Smooth muscle cell (in vitro differentiated cells): ENCODE data around the gene CDR2. TPM values are rescaled to one million over a fixed set of nuclear protein-coding genes. Genes with fewer than 3 reads are reported as not detected.

Source experiments
- DNase-seq: peaks from one replicate; lab custom pipeline; 2025; ENCODE audit not compliant: unreplicated experiment; lab: John Stamatoyannopoulos, UW
- H2AFZ ChIP-seq: fragments of 200-600 bp; sonication (generic); 2 replicates; pipeline ENCODE4 v1.6.0; 2016; ENCODE audit warnings: antibody characterized with exemption, low read depth, mild to moderate bottlenecking
- H3F3A ChIP-seq: fragments of 200-600 bp; sonication (generic); 2 replicates; pipeline ENCODE4 v1.6.0; 2017; ENCODE audit warnings: antibody characterized with exemption, low read depth
- H3K27ac ChIP-seq: fragments of 200-600 bp; sonication (generic); 2 replicates; pipeline ENCODE4 v1.5.1; 2016; ENCODE audit warnings: low read depth, mild to moderate bottlenecking
- H3K27me3 ChIP-seq: fragments of 200-600 bp; sonication (generic); 2 replicates; pipeline ENCODE4 v1.6.1; 2016; ENCODE audit warnings: low read depth, mild to moderate bottlenecking
- H3K36me3 ChIP-seq: fragments of 200-600 bp; sonication (generic); 2 replicates; pipeline ENCODE4 v1.5.1; 2016; ENCODE audit warnings: low read depth
- H3K4me1 ChIP-seq: fragments of 200-600 bp; sonication (generic); 2 replicates; pipeline ENCODE4 v1.5.1; 2016; ENCODE audit warnings: low read depth
- H3K4me2 ChIP-seq: fragments of 200-600 bp; sonication (generic); 2 replicates; pipeline ENCODE4 v1.6.0; 2016; ENCODE audit warnings: mild to moderate bottlenecking
- H3K4me3 ChIP-seq: fragments of 200-600 bp; sonication (generic); 2 replicates; pipeline ENCODE4 v1.5.1; 2016; ENCODE audit warnings: mild to moderate bottlenecking
- H3K79me2 ChIP-seq: fragments of 200-600 bp; sonication (generic); 2 replicates; pipeline ENCODE4 v1.6.0; 2016; ENCODE audit warnings: low read depth, mild to moderate bottlenecking
- H3K9ac ChIP-seq: fragments of 200-600 bp; sonication (generic); 2 replicates; pipeline ENCODE4 v1.6.0; 2016; ENCODE audit warnings: low read depth
- H3K9me3 ChIP-seq: fragments of 200-600 bp; sonication (generic); replicated peaks from 2 replicates; pipeline ENCODE4 v1.5.1; 2016; ENCODE audit warnings: low read depth
- H4K20me1 ChIP-seq: fragments of 200-600 bp; sonication (generic); 2 replicates; pipeline ENCODE4 v1.6.0; 2016; ENCODE audit warnings: low read depth
- CTCF ChIP-seq: fragments of 200-600 bp; sonication (generic); IDR thresholded peaks from 2 replicates; pipeline ENCODE4 v1.5.1; 2017; ENCODE audit warnings: borderline replicate concordance, mild to moderate bottlenecking, antibody characterized with exemption; ENCODE audit not compliant: insufficient read depth, poor library complexity, severe bottlenecking
- WGBS: methylation state at CpG from one replicate; pipeline ENCODE4 v1.1.7; 2016; ENCODE audit warnings: low lambda C conversion rate; 5-methylcytosine and 5-hydroxymethylcytosine counted together
- polyA plus RNA-seq: library from polyadenylated mRNA; unstranded; fragments of >200 nt; fragmentation: Nextera tagmentation; extraction: Ambion mirVana; gene quantifications from 2 replicates; pipeline ENCODE4 v1.2.1, GENCODE V29; 2016
- total RNA-seq: library from RNA; depleted of rRNA; stranded (reverse); fragments of >200 nt; gene quantifications from 2 replicates; pipeline ENCODE4 v1.2.3, GENCODE V29; 2014

The CDR2 gene
- total and polyA plus RNA-seq, 2 experiments from 2014 or later: 47.4 to 67.3 TPM

DNA sequence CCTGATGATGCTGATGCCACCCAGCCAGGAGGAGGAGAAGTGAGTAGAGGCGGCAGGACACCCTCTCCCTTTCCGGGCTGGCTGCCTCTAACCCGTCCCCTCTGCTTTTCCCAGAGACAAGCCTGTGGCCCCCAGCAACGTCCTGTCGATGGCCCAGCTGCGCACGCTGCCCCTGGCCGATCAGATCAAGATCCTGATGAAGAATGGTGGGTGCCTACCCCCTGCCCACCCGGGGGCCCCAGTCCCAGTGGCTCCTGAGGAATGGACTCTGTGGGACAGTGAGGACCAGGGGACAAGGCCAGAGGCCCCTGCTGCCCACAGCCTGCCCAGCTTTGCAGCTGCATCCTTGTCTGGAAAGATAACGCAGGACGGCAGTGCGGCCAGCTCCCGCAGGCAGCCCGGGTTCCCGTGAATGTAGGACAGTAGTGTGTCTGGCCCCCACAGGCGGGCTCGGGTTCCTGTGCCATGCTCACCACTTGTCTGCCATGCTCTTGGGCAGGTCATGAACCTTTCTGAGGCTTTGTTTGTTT, 57.4 kb downstream of the CDR2 start:
- Histone ChIP-seq H3K79me2 (no peaks in the 10 kb centered on the region), H3F3A (no peaks in the 10 kb centered on the region), H3K36me3 (no peaks in the 10 kb centered on the region), H3K9me3 (no peaks in the 10 kb centered on the region), H3K27me3 (no peaks in the 10 kb centered on the region), H3K4me2 (no peak overlapping the region), H2AFZ (no peak overlapping the region), H3K4me1 (no peaks in the 10 kb centered on the region), H3K9ac (no peak overlapping the region), H4K20me1 (peaks cover 16% of the 10 kb centered on the region), H3K27ac (no peak overlapping the region), H3K4me3 (no peak overlapping the region)
- WGBS: 99% methylated on average over 17 of the region's 17 CpGs
- no peak for TF ChIP-seq CTCF
- DNase-seq: no peak

DNA sequence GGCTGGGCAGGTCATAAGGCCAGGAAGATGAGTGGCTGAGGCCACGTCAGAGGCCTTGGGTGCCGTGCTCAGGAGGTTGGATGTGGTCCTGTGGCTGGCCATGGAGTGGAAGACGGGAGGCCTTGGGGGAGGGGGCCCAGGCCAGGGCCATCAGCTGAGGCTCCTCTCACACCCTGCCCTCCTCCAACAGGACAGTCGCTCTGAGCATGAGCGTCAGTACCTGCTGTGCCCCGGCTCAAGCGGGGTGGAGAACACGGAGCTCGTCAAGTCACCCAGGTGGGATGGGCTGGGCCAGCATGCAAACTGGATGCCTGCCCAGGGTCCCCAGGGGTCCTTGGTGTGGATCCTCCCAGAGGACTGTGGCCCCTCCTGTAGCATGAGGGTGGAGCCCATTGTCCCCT, 58.0 kb downstream of the CDR2 start:
- H3K9me3 ChIP-seq: no peaks in the 10 kb centered on the region
- no peaks in the 10 kb centered on the region for H3K36me3 ChIP-seq
- no peak overlapping the region for H3K27ac ChIP-seq
- TF ChIP-seq CTCF: no peak
- no peaks in the 10 kb centered on the region for H3K27me3 ChIP-seq
- no peak for DNase-seq
- no peaks in the 10 kb centered on the region for H3K4me1 ChIP-seq
- WGBS: 97% methylated on average over 9 of the region's 9 CpGs
- no peak overlapping the region for H3K4me2 ChIP-seq
- no peaks in the 10 kb centered on the region for H3F3A ChIP-seq
- H3K79me2 ChIP-seq: no peaks in the 10 kb centered on the region
- H4K20me1 ChIP-seq: peaks cover 10% of the 10 kb centered on the region
- H3K4me3 ChIP-seq: no peak overlapping the region
- H3K9ac ChIP-seq: no peak overlapping the region
- H2AFZ ChIP-seq: no peak overlapping the region

DNA sequence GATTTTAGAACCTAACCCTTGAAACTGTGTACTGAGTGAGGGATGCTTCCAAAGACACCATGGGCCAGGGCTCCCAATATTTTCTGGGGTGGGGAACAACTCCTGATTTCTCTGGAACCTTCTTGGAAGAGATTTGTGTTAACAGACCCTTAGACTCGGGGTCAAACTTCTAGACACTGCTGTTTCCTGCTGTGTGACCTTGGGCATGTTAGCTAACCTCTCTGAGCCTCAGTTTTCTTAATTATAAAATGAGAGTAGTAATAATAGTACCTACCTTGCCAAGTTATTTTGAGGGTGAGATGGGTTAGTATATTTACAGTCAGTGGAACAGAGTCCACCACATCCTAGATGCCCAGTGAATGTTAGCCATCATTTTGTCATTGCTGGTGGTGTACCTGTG, 58.4 kb downstream of the CDR2 start:
- Histone ChIP-seq H3K9me3 (no peaks in the 10 kb centered on the region), H3K27ac (no peak overlapping the region), H3K79me2 (no peaks in the 10 kb centered on the region), H3K4me3 (no peak overlapping the region), H3F3A (no peaks in the 10 kb centered on the region), H4K20me1 (peaks cover 5% of the 10 kb centered on the region), H3K4me2 (no peak overlapping the region), H2AFZ (no peak overlapping the region), H3K4me1 (no peaks in the 10 kb centered on the region), H3K36me3 (no peaks in the 10 kb centered on the region), H3K9ac (no peak overlapping the region), H3K27me3 (no peaks in the 10 kb centered on the region)
- no peak for TF ChIP-seq CTCF
- 96% methylated on average over 1 of the region's 1 CpG for WGBS
- no peak for DNase-seq
